Mucosa of stomach (tissue), 1 donor: ENCODE data around the gene RCL1.
"Not testable (repeated sequence)": the region's sequence is repeated elsewhere in the genome, so short reads cannot be mapped to it uniquely, and the experiment has no call there.

Source experiments
- H3K27me3 ChIP-seq: one replicate; pipeline ENCODE4 v1.7.0; 2013; ENCODE audit warnings: mild to moderate bottlenecking, low read length; ENCODE audit not compliant: control insufficient read depth, insufficient read depth
- H3K36me3 ChIP-seq: one replicate; pipeline ENCODE4 v1.7.0; 2013; ENCODE audit warnings: low read length; ENCODE audit not compliant: control insufficient read depth, insufficient read depth
- H3K4me1 ChIP-seq: one replicate; pipeline ENCODE4 v1.7.0; 2013; ENCODE audit warnings: mild to moderate bottlenecking, low read length; ENCODE audit not compliant: control insufficient read depth, insufficient read depth
- H3K4me3 ChIP-seq: one replicate; pipeline ENCODE4 v1.7.0; 2013; ENCODE audit warnings: low read length
- H3K9ac ChIP-seq: one replicate; pipeline ENCODE4 v1.7.0; 2013; ENCODE audit warnings: mild to moderate bottlenecking, low read length, moderate library complexity
- H3K9me3 ChIP-seq: one replicate; pipeline ENCODE4 v1.7.0; 2013; ENCODE audit warnings: mild to moderate bottlenecking, low read length, moderate library complexity; ENCODE audit not compliant: control insufficient read depth
- donor health status: Pancreatic carcinoma.

The RCL1 gene

DNA sequence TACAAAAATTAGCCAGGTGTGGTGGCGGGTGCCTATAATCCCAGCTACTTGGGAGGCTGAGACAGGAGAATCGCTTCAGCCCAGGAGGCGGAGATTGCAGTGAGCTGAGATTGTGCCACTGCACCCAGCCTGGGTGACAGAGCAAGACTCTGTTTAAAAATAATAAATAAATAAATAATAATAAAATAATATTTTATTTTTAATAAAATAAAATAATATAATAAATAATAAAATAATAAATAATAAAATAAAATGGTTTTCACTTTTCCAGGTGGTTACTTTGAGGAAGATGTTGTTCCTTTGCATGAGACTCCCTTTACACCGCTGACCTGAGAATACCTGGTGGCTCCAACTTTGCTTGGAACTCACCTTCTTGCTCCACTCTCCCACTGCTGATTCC lies 82.8 kb downstream of the RCL1 start:
- H3K9me3 ChIP-seq, result no peaks in the 10 kb centered on the region
- H3K4me3 ChIP-seq, result no peak overlapping the region
- H3K9ac ChIP-seq, result no peak overlapping the region
- no peaks in the 10 kb centered on the region for H3K36me3 ChIP-seq
- no peaks in the 10 kb centered on the region for H3K27me3 ChIP-seq
- peaks cover 5% of the 10 kb centered on the region for H3K4me1 ChIP-seq

DNA sequence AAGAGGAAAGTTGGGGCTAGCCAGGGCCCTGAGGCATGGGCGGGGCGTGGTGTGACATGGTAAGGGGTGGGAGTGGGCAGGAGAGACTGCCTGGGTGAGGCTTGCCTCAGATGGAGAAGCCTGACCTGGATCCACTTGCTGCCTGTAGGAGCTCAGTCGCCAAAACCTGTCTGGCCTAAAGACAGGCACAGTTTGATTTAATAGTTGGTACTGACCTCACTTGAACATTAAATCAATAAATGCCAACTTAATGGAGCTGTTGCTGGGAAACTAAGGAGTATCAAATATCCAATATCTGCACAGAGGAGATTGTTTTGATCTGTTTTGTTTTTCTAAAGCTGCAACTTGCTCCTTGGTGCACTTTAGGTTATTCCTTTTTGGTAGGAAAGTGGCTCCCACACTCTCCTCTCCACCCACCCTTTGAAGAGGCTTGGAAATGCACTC lies 86.4 kb downstream of the RCL1 start:
- H3K4me3 ChIP-seq, result no peak overlapping the region
- no peak overlapping the region for H3K9ac ChIP-seq
- H3K27me3 ChIP-seq, result no peaks in the 10 kb centered on the region
- no peaks in the 10 kb centered on the region for H3K36me3 ChIP-seq
- H3K4me1 ChIP-seq, result peaks cover 5% of the 10 kb centered on the region
- H3K9me3 ChIP-seq, result no peaks in the 10 kb centered on the region

DNA sequence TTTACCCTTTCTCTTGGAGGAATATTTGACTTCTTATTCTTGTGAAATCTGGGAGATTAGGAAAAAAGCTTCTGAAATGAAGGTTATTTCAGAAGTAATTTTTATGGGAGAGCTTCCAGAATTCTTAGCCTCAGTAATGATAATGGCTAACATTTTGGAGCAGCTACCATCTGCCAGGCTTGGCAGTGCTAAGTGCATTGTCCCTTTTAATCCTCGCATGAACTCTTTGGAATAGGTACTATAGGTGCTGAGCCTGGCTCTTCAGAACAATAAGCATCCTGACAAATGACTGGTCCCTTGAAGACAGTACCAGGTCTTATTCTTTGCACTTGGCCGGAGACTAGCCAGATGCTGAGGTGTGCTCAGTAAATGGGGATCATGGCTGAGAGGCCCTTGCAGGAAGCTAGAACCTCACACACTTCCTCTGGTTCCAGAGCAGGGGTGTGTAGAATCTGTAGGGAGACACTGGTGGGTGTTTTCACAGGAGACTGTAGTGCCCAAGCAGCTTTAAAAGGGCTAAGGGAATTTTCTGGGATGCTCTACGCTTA lies 90.7 kb downstream of the RCL1 start:
- peaks cover 5% of the 10 kb centered on the region for H3K4me1 ChIP-seq
- no peak overlapping the region for H3K9ac ChIP-seq

DNA sequence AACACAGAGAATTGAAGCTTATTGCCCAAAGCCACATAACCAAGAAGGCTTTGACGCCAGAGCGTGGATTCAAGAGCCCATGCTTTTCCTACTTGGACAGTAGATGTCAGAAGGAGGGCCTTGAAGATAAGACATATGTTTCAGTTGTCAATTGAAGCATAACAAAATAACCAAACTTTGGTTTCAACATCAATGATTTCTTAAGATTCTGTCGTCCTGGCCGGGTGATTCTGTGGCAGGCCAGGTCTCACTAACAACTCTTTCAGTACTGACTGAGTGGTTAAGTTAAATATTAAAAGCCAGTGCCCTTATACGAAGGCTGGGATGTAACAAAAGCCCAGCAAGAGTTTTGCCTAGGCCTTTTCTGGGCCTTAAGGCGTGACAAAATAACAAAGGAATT lies 94.0 kb downstream of the RCL1 start:
- no peak overlapping the region for H3K4me3 ChIP-seq
- H3K9ac ChIP-seq, result no peak overlapping the region
- H3K27me3 ChIP-seq, result no peaks in the 10 kb centered on the region
- no peaks in the 10 kb centered on the region for H3K4me1 ChIP-seq
- H3K9me3 ChIP-seq, result no peaks in the 10 kb centered on the region
- no peaks in the 10 kb centered on the region for H3K36me3 ChIP-seq

More for the DNA sequence above, 90.7 kb downstream of the RCL1 start:
- no peaks in the 10 kb centered on the region for H3K9me3 ChIP-seq
- H3K27me3 ChIP-seq, result no peaks in the 10 kb centered on the region
- no peaks in the 10 kb centered on the region for H3K36me3 ChIP-seq
- H3K4me3 ChIP-seq, result no peak overlapping the region

DNA sequence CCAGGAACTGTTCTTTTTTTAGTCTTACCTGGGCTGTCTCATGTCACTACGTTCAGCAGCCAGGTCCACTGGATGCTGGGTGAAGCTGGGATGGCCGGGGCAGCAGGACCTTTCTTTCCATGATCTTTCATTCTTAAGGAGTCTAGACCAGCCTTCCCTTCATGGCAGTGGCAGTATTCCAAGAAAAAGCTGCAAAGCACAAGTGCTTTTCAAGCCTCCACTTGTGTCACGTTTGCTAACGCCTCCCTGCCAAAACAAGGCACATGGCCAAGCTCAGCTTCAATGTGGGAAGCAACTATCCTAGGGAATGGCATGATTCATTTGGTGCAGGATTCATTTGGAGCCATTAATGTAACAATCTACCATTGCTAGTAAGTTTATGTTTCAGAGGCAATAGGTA lies 94.8 kb downstream of the RCL1 start:
- H3K4me1 ChIP-seq, result no peaks in the 10 kb centered on the region
- H3K9ac ChIP-seq, result no peak overlapping the region
- no peaks in the 10 kb centered on the region for H3K36me3 ChIP-seq

DNA sequence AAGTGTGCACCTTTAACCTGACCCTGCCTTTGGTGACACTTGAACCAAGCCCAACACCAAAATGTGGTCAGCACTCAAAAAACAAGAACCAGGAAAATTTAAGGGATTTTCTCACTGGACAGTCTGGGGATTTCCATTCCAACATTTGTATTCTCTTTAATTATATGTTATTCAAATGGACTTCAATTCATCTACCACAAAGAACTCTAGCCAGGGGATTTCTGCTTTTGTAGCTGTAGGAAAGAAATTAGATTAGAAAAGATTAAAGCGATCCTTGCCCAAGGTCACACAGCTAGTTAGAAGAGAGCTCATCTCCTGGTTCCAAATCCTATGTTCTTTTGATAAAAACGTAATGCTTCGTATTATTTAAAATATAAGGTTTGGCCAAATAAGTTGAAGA lies 97.5 kb downstream of the RCL1 start:
- Histone ChIP-seq H3K36me3 (no peaks in the 10 kb centered on the region), H3K4me1 (no peaks in the 10 kb centered on the region), H3K9ac (no peak overlapping the region)

More for the DNA sequence above, 94.8 kb downstream of the RCL1 start:
- Histone ChIP-seq H3K9me3 (no peaks in the 10 kb centered on the region), H3K27me3 (no peaks in the 10 kb centered on the region), H3K4me3 (no peak overlapping the region)

DNA sequence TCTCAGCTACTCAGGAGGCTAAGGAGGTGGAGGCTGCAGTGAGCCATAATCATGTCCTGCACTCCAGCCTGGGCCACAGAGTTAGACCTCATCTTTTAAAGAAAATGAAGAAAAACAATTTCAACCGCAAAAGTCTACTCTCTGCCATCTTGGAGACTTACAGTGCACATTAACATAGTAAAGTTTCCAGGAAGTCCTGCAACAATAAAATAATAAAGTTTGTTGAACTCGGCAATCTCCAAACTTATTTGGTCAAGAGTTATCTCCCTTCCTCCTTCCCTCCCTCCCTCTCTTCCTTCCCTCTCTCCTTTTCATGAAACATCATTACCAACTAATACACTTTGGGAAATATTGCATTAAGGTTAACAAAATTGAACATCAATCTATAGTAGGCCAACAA lies 98.2 kb downstream of the RCL1 start:
- no peaks in the 10 kb centered on the region for H3K36me3 ChIP-seq
- no peaks in the 10 kb centered on the region for H3K9me3 ChIP-seq
- no peaks in the 10 kb centered on the region for H3K27me3 ChIP-seq
- H3K9ac ChIP-seq, result no peak overlapping the region
- H3K4me3 ChIP-seq, result no peak overlapping the region
- no peaks in the 10 kb centered on the region for H3K4me1 ChIP-seq

More for the DNA sequence above, 97.5 kb downstream of the RCL1 start:
- Histone ChIP-seq H3K27me3 (no peaks in the 10 kb centered on the region), H3K9me3 (no peaks in the 10 kb centered on the region), H3K4me3 (no peak overlapping the region)

DNA sequence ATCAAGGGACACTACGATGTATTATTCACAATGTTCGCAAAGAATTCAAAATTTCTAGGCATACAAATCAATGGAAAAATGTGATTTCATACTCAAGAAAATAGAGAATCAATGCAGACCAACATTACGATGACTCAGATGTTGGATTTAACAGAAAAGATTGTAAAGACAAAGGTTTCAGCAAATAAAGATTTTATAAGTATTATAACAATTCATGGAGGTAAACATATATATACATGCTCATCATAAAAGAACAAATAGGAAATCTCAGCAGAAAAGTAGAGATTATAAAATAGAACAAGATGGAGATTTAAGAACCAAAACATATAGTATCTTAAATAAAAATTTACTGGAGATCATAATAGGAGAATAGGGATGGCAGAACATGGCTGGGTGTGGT lies 98.9 kb downstream of the RCL1 start:
- Histone ChIP-seq H3K27me3 (no peaks in the 10 kb centered on the region), H3K4me1 (no peaks in the 10 kb centered on the region), H3K9me3 (no peaks in the 10 kb centered on the region), H3K4me3 (no peak overlapping the region), H3K36me3 (no peaks in the 10 kb centered on the region), H3K9ac (no peak overlapping the region)

DNA sequence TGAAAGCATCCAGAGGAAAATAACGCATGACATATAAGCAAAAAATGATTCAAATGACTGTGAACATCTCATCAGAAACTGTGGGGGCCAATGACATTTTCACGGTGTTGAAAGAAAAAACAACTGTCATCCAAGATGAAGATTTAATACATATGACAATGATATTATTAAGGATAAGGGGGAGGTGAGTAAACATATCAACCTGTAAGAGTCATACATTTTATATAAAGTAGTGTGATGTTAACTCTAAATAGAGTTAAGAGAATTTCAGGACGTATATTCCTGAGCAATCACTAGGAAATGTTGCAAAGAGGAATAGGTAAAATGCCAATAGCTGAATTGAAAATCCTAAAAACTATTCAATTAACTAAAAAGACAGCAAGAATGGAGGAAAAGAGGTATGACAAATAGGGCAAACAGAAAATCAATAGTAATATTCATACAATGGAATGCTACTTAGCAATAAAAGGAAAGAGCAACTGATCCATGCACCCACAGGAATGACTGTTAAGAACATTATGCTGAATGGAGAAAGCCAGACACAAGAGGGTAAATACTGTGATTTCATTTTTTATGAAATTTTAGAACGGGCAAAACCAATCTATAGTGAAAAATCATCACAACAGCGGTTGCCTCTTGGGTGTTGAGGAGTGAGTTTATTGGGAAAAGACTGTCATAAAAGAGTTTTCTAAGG lies 99.9 kb downstream of the RCL1 start:
- H3K4me3 ChIP-seq, result no peak overlapping the region
- H3K9ac ChIP-seq, result no peak overlapping the region
- H3K27me3 ChIP-seq, result no peaks in the 10 kb centered on the region
- no peaks in the 10 kb centered on the region for H3K4me1 ChIP-seq
- H3K36me3 ChIP-seq, result no peaks in the 10 kb centered on the region
- no peaks in the 10 kb centered on the region for H3K9me3 ChIP-seq

DNA sequence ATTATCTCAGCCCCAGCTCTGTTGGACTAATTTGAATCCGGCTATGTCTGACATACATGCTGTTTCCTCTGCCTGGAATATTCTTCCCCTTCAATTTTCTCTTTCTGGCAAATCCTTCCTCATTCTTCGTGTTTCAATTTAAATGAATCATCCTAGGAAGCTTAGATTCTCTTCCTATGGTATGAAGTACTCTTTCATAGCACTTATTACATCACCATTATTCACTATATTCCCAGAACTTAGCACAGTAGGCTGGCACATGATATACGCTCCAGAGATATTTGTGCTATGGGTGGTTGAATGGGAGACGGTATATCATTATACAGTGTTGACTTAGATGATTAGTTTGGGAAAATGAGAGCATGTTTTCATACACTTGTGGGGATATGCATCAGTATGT lies 101.3 kb downstream of the RCL1 start:
- H3K36me3 ChIP-seq, result no peaks in the 10 kb centered on the region
- no peaks in the 10 kb centered on the region for H3K27me3 ChIP-seq
- H3K4me3 ChIP-seq, result no peak overlapping the region
- no peaks in the 10 kb centered on the region for H3K9me3 ChIP-seq
- no peak overlapping the region for H3K9ac ChIP-seq
- H3K4me1 ChIP-seq, result no peaks in the 10 kb centered on the region

DNA sequence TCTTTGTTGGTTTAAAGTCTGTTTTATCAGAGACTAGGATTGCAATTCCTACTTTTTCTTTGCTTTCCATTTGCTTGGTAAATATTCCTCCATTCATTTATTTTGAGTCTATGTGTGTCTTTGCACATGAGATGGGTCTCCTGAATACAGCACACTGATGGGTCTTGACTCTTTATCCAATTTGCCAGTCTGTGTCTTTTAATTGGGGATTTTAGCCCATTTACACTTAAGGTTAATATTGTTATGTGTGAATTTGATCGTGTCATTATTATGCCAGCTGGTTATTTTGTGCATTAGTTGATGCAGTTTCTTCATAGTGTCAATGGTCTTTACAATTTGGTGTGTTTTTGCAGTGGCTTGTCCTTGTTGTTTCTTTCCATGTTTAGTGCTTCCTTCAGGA lies 107.1 kb downstream of the RCL1 start:
- H3K4me1 ChIP-seq, H3K9me3 ChIP-seq, H3K36me3 ChIP-seq, H3K4me3 ChIP-seq, H3K27me3 ChIP-seq, H3K9ac ChIP-seq: not testable (repeated sequence)

DNA sequence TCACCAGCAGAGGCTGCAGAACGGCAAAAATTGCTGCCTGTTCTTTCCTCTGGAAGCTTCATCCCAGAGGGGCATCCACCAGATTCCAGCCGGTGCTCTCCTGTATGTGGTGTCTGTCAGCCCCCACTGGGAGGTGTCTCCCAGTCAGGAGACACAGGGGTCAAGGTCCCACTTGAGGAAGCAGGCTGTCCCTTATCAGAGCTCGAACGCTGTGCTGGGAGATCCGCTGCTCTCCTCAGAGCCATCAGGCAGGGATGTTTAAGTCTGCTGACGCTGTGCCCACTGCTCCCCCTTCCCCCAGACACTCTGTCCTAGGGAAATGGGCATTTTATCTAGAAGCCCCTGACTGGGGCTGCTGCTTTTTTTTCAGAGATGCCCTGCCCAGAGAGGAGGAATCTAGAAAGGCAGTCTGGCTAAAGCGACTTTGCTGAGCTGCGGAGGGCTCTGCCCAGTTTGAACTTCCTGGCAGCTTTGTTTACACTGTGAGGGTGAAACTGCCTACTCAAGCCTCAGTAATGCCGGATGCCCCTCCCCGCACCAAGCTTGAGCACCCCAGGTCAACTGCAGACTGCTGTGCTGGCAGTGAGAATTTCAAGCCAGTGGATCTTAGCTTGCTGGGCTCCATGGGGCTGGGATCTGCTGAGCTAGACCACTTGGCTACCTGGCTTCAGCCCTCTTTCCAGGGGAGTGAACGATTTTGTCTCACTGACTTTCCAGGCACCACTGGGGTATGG lies 108.8 kb downstream of the RCL1 start:
- H3K4me3 ChIP-seq, H3K36me3 ChIP-seq: not testable (repeated sequence)
- H3K9ac ChIP-seq, result peak overlapping the region; percentile 57

More for the DNA sequence above, 108.8 kb downstream of the RCL1 start:
- not testable (repeated sequence) for H3K9me3 ChIP-seq, H3K27me3 ChIP-seq, H3K4me1 ChIP-seq
